Muscle of leg (tissue), 11 donors: ENCODE measurements around the gene MVB12B. TPM values are rescaled to one million over a fixed set of nuclear protein-coding genes. Genes with fewer than 3 reads are reported as not detected.
A peak's percentile ranks its signal among the peaks of the same experiment; 100 is the strongest.

Source experiments
- DNase-seq: peaks from one replicate; pipeline ENCODE4 v3.0.0; 2013
- H3K27ac ChIP-seq: one replicate; pipeline ENCODE4 v1.5.1; 2013; ENCODE audit warnings: mild to moderate bottlenecking, low read length, control low read depth
- H3K27me3 ChIP-seq: one replicate; pipeline ENCODE4 v1.6.1; 2013; ENCODE audit warnings: low read length; ENCODE audit not compliant: control insufficient read depth, insufficient read depth
- H3K36me3 ChIP-seq: one replicate; pipeline ENCODE4 v1.6.1; 2013; ENCODE audit warnings: low read length; ENCODE audit not compliant: control insufficient read depth, insufficient read depth
- H3K4me1 ChIP-seq: one replicate; pipeline ENCODE4 v1.6.1; 2013; ENCODE audit warnings: low read length; ENCODE audit not compliant: control insufficient read depth, insufficient read depth
- H3K4me3 ChIP-seq: one replicate; pipeline ENCODE4 v1.5.1; 2013; ENCODE audit warnings: low read length, control low read depth
- H3K9me3 ChIP-seq: replicated peaks from 2 replicates; pipeline ENCODE4 v1.6.1; 2013; ENCODE audit warnings: low read depth, low read length; ENCODE audit not compliant: control insufficient read depth
- WGBS: methylation state at CpG from one replicate; pipeline ENCODE4 v1.1.5; 2013; ENCODE audit warnings: missing lambda C conversion rate; ENCODE audit not compliant: insufficient coverage; 5-methylcytosine and 5-hydroxymethylcytosine counted together
- polyA plus RNA-seq, 8 donors: library from polyadenylated mRNA; unstranded; fragments of 120-200 nt; gene quantifications; one replicate each; pipeline versions ENCODE4 v1.2.1 to v1.2.3, GENCODE V29; 2013; ENCODE audit warnings: inconsistent platforms in 1 of 8, low replicate concordance in 1 of 8; ENCODE audit not compliant: insufficient read length in 8 of 8, insufficient read depth in 1 of 8
- total RNA-seq: library from RNA; stranded (reverse); fragments of 120-200 nt; gene quantifications from one replicate; pipeline ENCODE4 v1.2.4, GENCODE V29; 2013

The MVB12B gene
- total and polyA plus RNA-seq, 9 donors, result 11.3 to 16.7 (median 15.4) TPM

DNA sequence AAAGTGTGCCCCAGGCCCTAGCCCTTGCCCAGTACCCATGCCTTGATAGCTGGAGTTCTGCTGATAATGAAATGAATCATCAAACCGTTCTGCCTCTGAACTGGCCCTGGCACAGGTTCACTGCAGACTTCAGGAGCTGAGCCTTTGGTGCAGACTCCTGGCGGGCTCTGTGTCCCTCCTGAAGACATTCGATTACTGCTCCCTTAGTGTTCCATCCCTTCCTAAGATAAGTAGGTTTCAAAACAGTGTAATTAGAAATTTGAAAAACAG is 97.2 kb downstream of the MVB12B start:
- peaks cover 33% of the 10 kb centered on the region for H3K36me3 ChIP-seq
- H3K9me3 ChIP-seq, result no peaks in the 10 kb centered on the region
- peak overlapping the region; percentile 42 for H3K27ac ChIP-seq
- no peak for DNase-seq
- 64% methylated on average over 1 of the region's 3 CpGs for WGBS
- no peak overlapping the region for H3K4me3 ChIP-seq
- H3K4me1 ChIP-seq, result peaks cover 5% of the 10 kb centered on the region
- H3K27me3 ChIP-seq, result no peaks in the 10 kb centered on the region

DNA sequence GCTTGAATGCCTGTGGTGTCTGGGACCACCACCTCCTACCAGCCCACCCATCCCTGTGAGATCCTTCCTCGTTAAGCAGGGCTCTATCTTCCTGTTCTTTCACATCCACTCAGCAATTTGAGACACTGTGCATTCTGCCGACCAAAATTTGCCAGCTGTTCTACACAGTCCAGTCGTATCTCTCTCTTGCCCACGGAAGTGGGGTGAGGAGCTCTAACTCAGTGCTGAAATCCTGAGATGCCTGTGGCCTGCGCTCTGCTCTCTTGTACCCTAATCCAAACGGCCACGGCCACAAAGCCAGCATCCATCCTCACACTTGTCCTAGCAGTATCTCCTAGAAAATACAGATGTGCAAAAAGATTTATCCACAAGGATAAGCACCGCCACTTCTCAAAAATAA is 97.9 kb downstream of the MVB12B start:
- H3K27me3 ChIP-seq, result no peaks in the 10 kb centered on the region
- WGBS, result 68% methylated on average over 3 of the region's 8 CpGs
- no peak overlapping the region for H3K4me3 ChIP-seq
- H3K4me1 ChIP-seq, result peaks cover 5% of the 10 kb centered on the region
- H3K9me3 ChIP-seq, result no peaks in the 10 kb centered on the region
- H3K36me3 ChIP-seq, result peaks cover 33% of the 10 kb centered on the region
- H3K27ac ChIP-seq, result no peak overlapping the region
- no peak for DNase-seq

DNA sequence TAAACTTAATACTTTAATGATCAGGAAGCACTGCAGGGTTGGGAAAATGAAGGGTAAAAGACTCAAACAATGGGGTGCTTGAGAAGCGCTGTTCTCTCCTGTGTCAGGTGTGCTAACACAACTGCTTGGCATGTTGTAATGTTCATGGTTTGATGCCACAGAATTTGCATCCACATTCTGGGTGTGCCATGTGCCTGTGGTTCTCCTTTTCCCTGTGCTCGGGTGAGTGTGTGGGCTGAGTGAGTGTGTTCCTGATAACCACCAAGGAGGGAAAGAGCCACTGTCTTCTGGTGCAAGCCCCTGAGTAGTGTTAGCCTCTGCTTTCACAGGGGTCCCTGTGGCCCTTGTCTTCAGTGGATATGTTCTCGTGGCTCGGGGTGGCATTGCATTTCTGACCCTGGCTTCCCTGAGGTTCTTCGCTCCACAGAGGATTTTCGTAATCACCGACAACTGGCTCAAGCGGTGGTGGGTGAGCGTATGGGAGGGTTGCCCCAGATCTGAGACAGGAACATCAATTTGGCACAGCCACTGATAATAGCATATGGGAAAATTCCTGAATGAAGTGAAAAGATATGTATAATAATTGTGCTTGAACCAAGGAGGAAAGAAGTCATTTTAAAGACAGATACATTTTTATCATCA is 102.0 kb downstream of the MVB12B start:
- Histone ChIP-seq H3K27ac (no peak overlapping the region), H3K4me1 (peaks cover 2% of the 10 kb centered on the region), H3K4me3 (no peak overlapping the region), H3K36me3 (peaks cover 19% of the 10 kb centered on the region), H3K9me3 (no peaks in the 10 kb centered on the region), H3K27me3 (no peaks in the 10 kb centered on the region)
- DNase-seq, result no peak
- 97% methylated on average over 8 of the region's 9 CpGs for WGBS

GRCh38 chr9:126429190-126429589 is 102.6 kb downstream of the MVB12B start:
- H3K4me1 ChIP-seq, result peaks cover 2% of the 10 kb centered on the region
- H3K27ac ChIP-seq, result no peak overlapping the region
- no peak overlapping the region for H3K4me3 ChIP-seq
- DNase-seq, result no peak
- WGBS, result 88% methylated on average over 5 of the region's 8 CpGs
- H3K27me3 ChIP-seq, result no peaks in the 10 kb centered on the region
- H3K9me3 ChIP-seq, result no peaks in the 10 kb centered on the region
- peaks cover 17% of the 10 kb centered on the region for H3K36me3 ChIP-seq

GRCh38 chr9:126430124-126430523 is 103.5 kb downstream of the MVB12B start:
- 84% methylated on average over 5 of the region's 6 CpGs for WGBS
- Histone ChIP-seq H3K4me1 (peaks cover 2% of the 10 kb centered on the region), H3K9me3 (no peaks in the 10 kb centered on the region), H3K27ac (no peak overlapping the region), H3K4me3 (no peak overlapping the region), H3K27me3 (no peaks in the 10 kb centered on the region), H3K36me3 (peaks cover 14% of the 10 kb centered on the region)
- no peak for DNase-seq

DNA sequence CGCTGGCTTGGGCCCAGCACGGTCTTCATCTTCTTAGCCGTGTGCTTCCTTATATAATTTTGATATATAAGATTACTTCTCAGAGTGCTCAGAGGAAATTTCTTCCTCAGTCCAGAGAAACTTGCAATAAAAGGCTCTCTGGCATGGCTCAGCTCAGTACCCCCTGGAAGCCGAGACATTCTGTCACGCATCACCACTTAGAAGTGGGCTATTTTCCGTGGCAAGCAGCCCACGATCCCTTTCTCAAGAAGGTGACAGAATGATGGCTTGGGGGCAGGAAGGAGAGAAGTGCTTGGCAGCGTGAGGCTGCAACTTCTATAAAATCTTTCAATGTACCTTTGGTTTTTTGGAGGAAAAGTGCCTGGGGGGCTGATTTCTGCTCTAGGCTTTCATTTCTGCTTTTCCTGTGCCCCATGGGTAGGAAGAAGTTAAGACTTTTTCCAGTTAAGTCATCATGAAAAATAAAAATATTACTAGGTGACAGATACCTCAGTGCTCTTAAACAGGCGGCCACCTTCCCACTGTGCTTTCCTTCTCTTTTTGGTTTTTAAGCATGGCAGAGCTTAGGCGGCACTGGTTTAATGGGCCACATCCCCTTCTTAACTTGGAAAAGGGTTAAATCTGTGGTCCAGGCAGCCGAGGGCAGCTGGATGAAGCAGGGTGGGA is 104.6 kb downstream of the MVB12B start:
- Histone ChIP-seq H3K36me3 (peaks cover 7% of the 10 kb centered on the region), H3K9me3 (no peaks in the 10 kb centered on the region), H3K4me1 (peaks cover 2% of the 10 kb centered on the region), H3K27me3 (no peaks in the 10 kb centered on the region), H3K4me3 (no peak overlapping the region), H3K27ac (no peak overlapping the region)
- 80% methylated on average over 1 of the region's 11 CpGs for WGBS
- no peak for DNase-seq

- Histone ChIP-seq H3K27ac (no peak overlapping the region), H3K36me3 (peaks cover 7% of the 10 kb centered on the region), H3K9me3 (no peaks in the 10 kb centered on the region), H3K4me3 (no peak overlapping the region), H3K4me1 (peaks cover 2% of the 10 kb centered on the region), H3K27me3 (no peaks in the 10 kb centered on the region)
- no peak for DNase-seq
- WGBS, result 96% methylated on average over 5 of the region's 7 CpGs
Measured at GRCh38 chr9:126432659-126433058, 106.0 kb downstream of the MVB12B start.

- no CpG with 5 or more reads among the region's 2 CpGs for WGBS
- no peak overlapping the region for H3K4me3 ChIP-seq
- no peak overlapping the region for H3K27ac ChIP-seq
- H3K9me3 ChIP-seq, result no peaks in the 10 kb centered on the region
- peaks cover 5% of the 10 kb centered on the region for H3K4me1 ChIP-seq
- peaks cover 2% of the 10 kb centered on the region for H3K36me3 ChIP-seq
- no peak for DNase-seq
- no peaks in the 10 kb centered on the region for H3K27me3 ChIP-seq
Measured at GRCh38 chr9:126435105-126435504, 108.5 kb downstream of the MVB12B start.

GRCh38 chr9:126435626-126436025 is 109.0 kb downstream of the MVB12B start:
- Histone ChIP-seq H3K9me3 (no peaks in the 10 kb centered on the region), H3K27ac (no peak overlapping the region), H3K4me1 (peaks cover 8% of the 10 kb centered on the region), H3K27me3 (no peaks in the 10 kb centered on the region), H3K4me3 (no peak overlapping the region), H3K36me3 (no peaks in the 10 kb centered on the region)
- WGBS, result no CpG with 5 or more reads among the region's 8 CpGs
- no peak for DNase-seq

DNA sequence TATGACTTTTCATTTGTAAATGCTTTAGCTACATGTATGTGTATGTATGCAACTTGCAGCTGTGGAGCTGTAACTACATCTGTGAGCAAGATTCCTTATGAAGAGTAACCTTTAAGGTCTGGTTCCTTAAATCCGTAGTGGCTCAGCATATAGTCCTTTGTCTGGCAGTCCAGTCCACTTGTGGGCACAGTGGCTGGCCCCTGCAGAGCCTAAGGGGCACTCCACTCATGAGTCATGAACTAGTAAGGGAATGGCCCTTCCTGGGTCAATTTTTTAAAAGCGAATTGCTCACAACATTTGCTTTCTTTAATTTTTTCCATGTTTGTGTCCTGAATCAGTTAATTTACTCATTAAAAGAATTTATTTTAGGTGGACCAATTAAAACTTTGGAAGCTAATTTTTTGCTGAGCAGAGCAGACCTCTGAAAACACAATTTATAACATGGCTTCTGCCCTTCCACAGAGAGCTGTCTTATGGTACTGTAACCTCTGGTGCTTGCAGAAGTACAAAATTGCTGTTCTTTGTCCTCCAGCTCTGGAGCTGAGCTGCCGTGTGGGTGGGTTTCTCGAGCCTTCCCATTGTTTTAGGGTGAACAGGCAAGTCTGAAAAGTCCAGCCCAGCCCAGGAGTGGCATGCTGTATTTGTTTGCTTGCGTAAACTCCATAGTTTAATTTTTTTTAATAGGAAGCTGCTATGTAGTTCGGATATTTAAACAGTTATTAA is 110.1 kb downstream of the MVB12B start:
- no peaks in the 10 kb centered on the region for H3K27me3 ChIP-seq
- no peaks in the 10 kb centered on the region for H3K9me3 ChIP-seq
- no peaks in the 10 kb centered on the region for H3K36me3 ChIP-seq
- WGBS, result 49% methylated on average over 3 of the region's 6 CpGs
- no peak for DNase-seq
- no peak overlapping the region for H3K4me3 ChIP-seq
- peaks cover 5% of the 10 kb centered on the region for H3K4me1 ChIP-seq
- H3K27ac ChIP-seq, result no peak overlapping the region
